Endothelial cell of umbilical vein (primary cell): ENCODE results near the gene MRPL55. TPM values are rescaled to one million over a fixed set of nuclear protein-coding genes. Genes with fewer than 3 reads are reported as not detected.

Experiments
- BruUV-seq: library from RNA; stranded (reverse); fragments of 400-500 nt; replicated peaks from 2 replicates; lab custom pipeline; 2021; lab: Mats Ljungman, UMichigan
- CTCF ChIA-PET: fragments of 300-600, 350-600 bp; sonication (Branson Sonifier 250); formaldehyde crosslinking; loops from one replicate; lab custom pipeline; 2021; ENCODE audit warnings: antibody characterized with exemption, inconsistent platforms; lab: Charles Lee
- POLR2A ChIA-PET: fragments of 300-600, 350-600 bp; sonication (Branson Sonifier 250); formaldehyde crosslinking; loops from one replicate; lab custom pipeline; 2021; ENCODE audit warnings: antibody characterized with exemption, inconsistent platforms; lab: Charles Lee
- DNase-seq: peaks from one replicate; pipeline ENCODE4 v3.0.0-alpha.2; 2011; ENCODE audit warnings: low read depth, low spot score
- FAIRE-seq: peaks from 2 replicates; lab custom pipeline; 2011; peaks lifted over from hg19 to GRCh38; lab: Jason Lieb, UNC
- H2AFZ ChIP-seq: 2 replicates; pipeline ENCODE4 v1.6.0; 2012; ENCODE audit warnings: low read depth, low read length, control low read depth, inconsistent platforms
- H3K27ac ChIP-seq: 2 replicates; pipeline ENCODE4 v1.5.1; 2011; ENCODE audit warnings: low read depth, mild to moderate bottlenecking, control low read depth, low read length, moderate library complexity; ENCODE audit not compliant: insufficient read depth
- H3K27me3 ChIP-seq, 2 experiments: 2 replicates each; pipeline versions ENCODE4 v1.6.0 to v1.6.1; 2011; ENCODE audit warnings: low read length in 2 of 2, mixed read lengths in 1 of 2; ENCODE audit not compliant: control insufficient read depth in 2 of 2, insufficient read depth in 2 of 2
- H3K36me3 ChIP-seq, 2 experiments: 2 replicates in 1 of 2; 3 replicates in 1 of 2; pipeline ENCODE4 v1.5.1; 2011; ENCODE audit warnings: low read length in 2 of 2, mild to moderate bottlenecking in 1 of 2, moderate library complexity in 1 of 2; ENCODE audit not compliant: control insufficient read depth in 2 of 2, insufficient read depth in 2 of 2; ENCODE audit errors: extremely low read depth in 1 of 2
- H3K4me1 ChIP-seq: 3 replicates; pipeline ENCODE4 v1.5.1; 2011; ENCODE audit warnings: mild to moderate bottlenecking, low read length; ENCODE audit not compliant: control insufficient read depth, insufficient read depth; ENCODE audit errors: extremely low read depth
- H3K4me2 ChIP-seq: 2 replicates; pipeline ENCODE4 v1.6.1; 2011; ENCODE audit warnings: low read length, control low read depth, mixed read lengths; ENCODE audit not compliant: insufficient read depth
- H3K4me3 ChIP-seq, 3 experiments: fragments of 200-600 bp in 1 of 3; sonication (generic), shearing (Covaris generic) in 1 of 3; replicated peaks in 1 of 3; 2 replicates each; pipeline ENCODE4 v1.5.1; 2011 to 2016; ENCODE audit warnings: control low read depth in 3 of 3, low read length in 3 of 3, mild to moderate bottlenecking in 2 of 3, inconsistent platforms in 1 of 3, low read depth in 1 of 3, moderate library complexity in 1 of 3; ENCODE audit not compliant: insufficient read depth in 1 of 3
- H3K79me2 ChIP-seq: 2 replicates; pipeline ENCODE4 v1.6.0; 2012; ENCODE audit warnings: low read length, inconsistent platforms; ENCODE audit not compliant: control insufficient read depth, insufficient read depth
- H3K9ac ChIP-seq: replicated peaks from 2 replicates; pipeline ENCODE3; 2011; ENCODE audit warnings: low read length, control low read depth; ENCODE audit not compliant: insufficient read depth; ENCODE audit errors: extremely low read depth
- H3K9me1 ChIP-seq: replicated peaks from 3 replicates; pipeline ENCODE4 v1.6.0; 2011; ENCODE audit warnings: mild to moderate bottlenecking, low read length; ENCODE audit not compliant: control insufficient read depth, insufficient read depth; ENCODE audit errors: extremely low read depth
- H3K9me3 ChIP-seq: replicated peaks from 2 replicates; pipeline ENCODE4 v1.5.1; 2012; ENCODE audit warnings: low read length, inconsistent platforms; ENCODE audit not compliant: control insufficient read depth, insufficient read depth
- H4K20me1 ChIP-seq: replicated peaks from 2 replicates; pipeline ENCODE3; 2011; ENCODE audit warnings: mild to moderate bottlenecking, low read length; ENCODE audit not compliant: control insufficient read depth, insufficient read depth; ENCODE audit errors: extremely low read depth
- EZH2 ChIP-seq: IDR thresholded peaks from 2 replicates; pipeline ENCODE4 v1.6.1; 2012; ENCODE audit warnings: borderline replicate concordance, low read depth, mild to moderate bottlenecking, moderate library complexity, low read length, inconsistent platforms; ENCODE audit not compliant: severe bottlenecking
- FOS ChIP-seq: IDR thresholded peaks from 2 replicates; pipeline ENCODE4 v1.6.1; 2011; ENCODE audit warnings: mild to moderate bottlenecking, low read length, moderate library complexity, borderline replicate concordance; ENCODE audit not compliant: insufficient read depth
- GATA2 ChIP-seq: IDR thresholded peaks from 2 replicates; pipeline ENCODE4 v1.7.0; 2011; ENCODE audit warnings: low read depth, mild to moderate bottlenecking, moderate library complexity, mixed read lengths, low read length; ENCODE audit not compliant: insufficient read length, insufficient read depth
- JUN ChIP-seq: IDR thresholded peaks from 2 replicates; pipeline ENCODE4 v1.6.1; 2011; ENCODE audit warnings: borderline replicate concordance, low read depth; ENCODE audit not compliant: insufficient read length, insufficient read depth
- MYC ChIP-seq: IDR thresholded peaks from one replicate; pipeline ENCODE4 v1.6.1; 2011; ENCODE audit warnings: mild to moderate bottlenecking, low read depth, low read length
- POLR2A ChIP-seq: IDR thresholded peaks from 2 replicates; pipeline ENCODE4 v1.6.1; 2012; ENCODE audit warnings: low read depth, mild to moderate bottlenecking, control low read depth, low read length
- POLR2AphosphoS5 ChIP-seq: IDR thresholded peaks from 2 replicates; pipeline ENCODE4 v1.6.1; 2012; ENCODE audit warnings: low read depth, mild to moderate bottlenecking, control low read depth, low read length, moderate library complexity; ENCODE audit not compliant: insufficient read depth
- dilution Hi-C: fragments of 300-500 bp; cut with MboI; formaldehyde crosslinking; loops from one replicate; pipeline ENCODE4 v1.15.0; 2019; ENCODE audit warnings: low sequenced_read_pairs; ENCODE audit not compliant: extremely low pct_ligation_motif_present
- intact Hi-C: fragments of 100-400 bp; cut with micrococcal nuclease; formaldehyde crosslinking; loops from one replicate; pipeline ENCODE4 v1.10.0; 2022
- polyA plus RNA-seq, 4 experiments: library from polyadenylated mRNA; depleted of rRNA in 3 of 4; stranded (reverse) in 3 of 4; unstranded in 1 of 4; fragments of >200 nt; gene quantifications; 2 replicates each; pipeline versions ENCODE4 v1.2.1 to v1.2.3, GENCODE V29; 2011 to 2012; ENCODE audit warnings: missing spikeins in 1 of 4
- total RNA-seq: library from RNA; stranded (reverse); gene quantifications from 2 replicates; pipeline ENCODE4 v1.2.3, GENCODE V29; 2021
- TF ChIP-seq, protein P1 (sequence below): IDR thresholded peaks from 2 replicates; pipeline ENCODE4 v1.6.1; 2011; ENCODE audit not compliant: insufficient read depth, insufficient read length
- TF ChIP-seq, protein P2 (sequence below), 2 donors: IDR thresholded peaks; 1 replicate in 1 of 2; 2 replicates in 1 of 2; pipeline ENCODE4 v1.5.1; 2011; ENCODE audit warnings: low read length in 2 of 2, mild to moderate bottlenecking in 2 of 2, moderate library complexity in 2 of 2, control low read depth in 1 of 2, inconsistent platforms in 1 of 2, low read depth in 1 of 2; ENCODE audit not compliant: insufficient read depth in 1 of 2; ENCODE audit errors: extremely low read depth in 1 of 2

Gene MRPL55
- total and polyA plus RNA-seq, 2 donors (not counting 3 experiments of a cell fraction or from before 2014, with no cell fraction given), result 58.7 to 155 TPM

DNA sequence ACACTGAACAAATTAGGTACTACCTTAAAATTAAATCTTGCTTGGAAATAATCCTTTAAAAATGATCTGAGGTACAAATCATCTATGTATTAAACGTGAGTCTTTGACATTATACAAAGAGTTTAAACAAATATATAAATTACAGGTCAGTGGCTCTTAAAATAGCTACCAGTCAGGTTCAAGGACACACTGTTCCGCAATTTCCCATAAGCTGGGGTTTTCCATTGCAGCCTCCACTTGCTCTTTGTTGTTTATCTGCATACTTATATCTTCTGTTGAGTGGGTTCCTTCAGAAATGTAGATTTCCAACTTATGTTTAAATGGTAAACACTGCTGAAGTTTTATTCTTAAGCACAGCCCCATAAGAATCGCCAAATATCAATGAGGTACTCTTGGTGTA, 5.7 kb upstream of the MRPL55 start:
- Histone ChIP-seq H3K27me3 (no peaks in the 10 kb centered on the region), H3K36me3 (no peaks in the 10 kb centered on the region), H3K4me1 (peaks cover 6% of the 10 kb centered on the region), H3K4me3 (no peak overlapping the region), H4K20me1 (no peaks in the 10 kb centered on the region), H2AFZ (no peak overlapping the region), H3K27ac (no peak overlapping the region), H3K4me2 (no peak overlapping the region), H3K9me1 (no peaks in the 10 kb centered on the region), H3K9ac (no peak overlapping the region), H3K79me2 (no peaks in the 10 kb centered on the region), H3K9me3 (no peaks in the 10 kb centered on the region)
- CTCF ChIA-PET, result no interaction called here
- intact Hi-C loops (no loop called here), dilution Hi-C loops (no loop called here)
- no TSS peak for BruUV-seq
- TF ChIP-seq JUN, result no peak
- no peak for TF ChIP-seq MYC
- TF ChIP-seq EZH2, result no peak
- TF ChIP-seq FOS, result no peak
- TF ChIP-seq, protein P1, sequence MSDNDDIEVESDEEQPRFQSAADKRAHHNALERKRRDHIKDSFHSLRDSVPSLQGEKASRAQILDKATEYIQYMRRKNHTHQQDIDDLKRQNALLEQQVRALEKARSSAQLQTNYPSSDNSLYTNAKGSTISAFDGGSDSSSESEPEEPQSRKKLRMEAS, result no peak
- no peak for DNase-seq
- POLR2A ChIA-PET, result no interaction called here
- no peak for FAIRE-seq

DNA sequence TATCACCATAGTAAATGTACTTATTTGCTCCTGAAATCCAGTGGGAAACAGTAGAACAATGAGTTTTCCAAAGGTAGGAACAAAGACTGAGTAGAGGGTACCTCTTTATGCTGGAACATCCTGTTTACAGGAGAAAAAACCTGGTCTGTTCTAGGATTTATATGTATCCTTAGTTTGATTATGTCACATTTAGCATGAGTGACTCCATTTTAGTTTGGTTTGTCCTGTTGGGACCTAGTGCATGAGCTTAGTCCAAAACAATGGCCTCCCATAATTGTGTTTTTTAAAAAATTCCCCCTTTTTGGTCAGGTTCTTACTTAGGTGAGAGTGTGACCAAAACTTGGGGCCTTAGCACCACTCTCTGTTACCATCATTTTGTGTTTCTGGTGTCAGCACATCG, 3.5 kb upstream of the MRPL55 start:
- FAIRE-seq (no peak), DNase-seq (no peak)
- Histone ChIP-seq H3K9me1 (no peaks in the 10 kb centered on the region), H3K9ac (no peak overlapping the region), H3K27me3 (no peaks in the 10 kb centered on the region), H4K20me1 (no peaks in the 10 kb centered on the region), H3K27ac (no peak overlapping the region), H3K9me3 (no peaks in the 10 kb centered on the region), H3K4me2 (no peak overlapping the region), H3K79me2 (peaks cover 13% of the 10 kb centered on the region), H3K4me1 (peaks cover 13% of the 10 kb centered on the region), H3K4me3 (no peak overlapping the region), H2AFZ (no peak overlapping the region), H3K36me3 (peaks cover 0 to under 1% of the 10 kb centered on the region in 2 experiments)
- BruUV-seq, result no TSS peak
- intact Hi-C loops, result no loop called here
- ChIA-PET POLR2A (no interaction called here), CTCF (interaction anchor here (0.8 kb wide), 1 partner anchor 18 kb away, joined by 6 read pairs; no protein-coding TSS in a partner anchor)
- dilution Hi-C loops, result no loop called here
- TF ChIP-seq GATA2 (no peak), POLR2A (no peak), POLR2AphosphoS5 (no peak), JUN (no peak), MYC (no peak), EZH2 (no peak), FOS (no peak)
- TF ChIP-seq, protein P1, result no peak
- TF ChIP-seq, protein P2, sequence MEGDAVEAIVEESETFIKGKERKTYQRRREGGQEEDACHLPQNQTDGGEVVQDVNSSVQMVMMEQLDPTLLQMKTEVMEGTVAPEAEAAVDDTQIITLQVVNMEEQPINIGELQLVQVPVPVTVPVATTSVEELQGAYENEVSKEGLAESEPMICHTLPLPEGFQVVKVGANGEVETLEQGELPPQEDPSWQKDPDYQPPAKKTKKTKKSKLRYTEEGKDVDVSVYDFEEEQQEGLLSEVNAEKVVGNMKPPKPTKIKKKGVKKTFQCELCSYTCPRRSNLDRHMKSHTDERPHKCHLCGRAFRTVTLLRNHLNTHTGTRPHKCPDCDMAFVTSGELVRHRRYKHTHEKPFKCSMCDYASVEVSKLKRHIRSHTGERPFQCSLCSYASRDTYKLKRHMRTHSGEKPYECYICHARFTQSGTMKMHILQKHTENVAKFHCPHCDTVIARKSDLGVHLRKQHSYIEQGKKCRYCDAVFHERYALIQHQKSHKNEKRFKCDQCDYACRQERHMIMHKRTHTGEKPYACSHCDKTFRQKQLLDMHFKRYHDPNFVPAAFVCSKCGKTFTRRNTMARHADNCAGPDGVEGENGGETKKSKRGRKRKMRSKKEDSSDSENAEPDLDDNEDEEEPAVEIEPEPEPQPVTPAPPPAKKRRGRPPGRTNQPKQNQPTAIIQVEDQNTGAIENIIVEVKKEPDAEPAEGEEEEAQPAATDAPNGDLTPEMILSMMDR (IDR thresholded peaks at IDR 0.05; ENCODE audit: extremely low read depth in 1 of 2, insufficient read depth in 1 of 2, low read depth in 1 of 2, low read length in 2 of 2), result no peak
